ENCODE measurements around the gene FAM184A. TPM values are rescaled to one million over a fixed set of nuclear protein-coding genes. Genes with fewer than 3 reads are reported as not detected.

The FAM184A gene
- total RNA-seq, 4 donors from 2014 or later = 0.40 to 1.0 (median 0.79) TPM

- no peaks in the 10 kb centered on the region for H3K9me3 ChIP-seq
- no peaks in the 10 kb centered on the region for H3K36me3 ChIP-seq
- H3K4me1 ChIP-seq = no peaks in the 10 kb centered on the region
- no peak for TF ChIP-seq POLR2A (IDR thresholded peaks at IDR 0.05)
- peak; percentile 44 to 64 (median 56) for TF ChIP-seq CTCF (IDR thresholded peaks at IDR 0.05 in 4 of 5, conservative IDR thresholded peaks at IDR 0.05 in 1 of 5)
- no peak overlapping the region for H3K27ac ChIP-seq
- in situ Hi-C loops (cut with MboI; ENCODE audit: low sequenced_read_pairs in 4 of 4) (loop anchor here in 2 of 4 donors (10.0 to 25.0 kb wide), 2 partner anchors 146 to 149 kb away; no protein-coding TSS in a partner anchor), intact Hi-C loops (cut with DNase I; ENCODE audit: low total_unique reads) (loop anchor here (1.0 kb wide), 2 partner anchors 143 to 217 kb away; partner anchors contain the start of gene ASF1A)
- ATAC-seq = peak; percentile 58 to 80
- no peak overlapping the region for H3K4me3 ChIP-seq
- no peak for DNase-seq
- no peaks in the 10 kb centered on the region for H3K27me3 ChIP-seq
Observed at GRCh38 chr6:119110601-119111548, 32.4 kb upstream of the FAM184A start.

- no peaks in the 10 kb centered on the region for H3K27me3 ChIP-seq
- no peak for TF ChIP-seq POLR2A (IDR thresholded peaks at IDR 0.05)
- TF ChIP-seq CTCF (IDR thresholded peaks at IDR 0.05 in 4 of 5, conservative IDR thresholded peaks at IDR 0.05 in 1 of 5) = no peak
- in situ Hi-C loops (cut with MboI; ENCODE audit: low sequenced_read_pairs in 4 of 4) (loop anchor here (10.0 to 25.0 kb wide), 3 partner anchors 135 to 147 kb away; no protein-coding TSS in a partner anchor), intact Hi-C loops (cut with DNase I; ENCODE audit: low total_unique reads) (loop anchor here (1.0 kb wide), 2 partner anchors 141 to 215 kb away; partner anchors contain the start of gene ASF1A)
- H3K4me3 ChIP-seq = no peak overlapping the region
- H3K4me1 ChIP-seq = no peaks in the 10 kb centered on the region
- no peaks in the 10 kb centered on the region for H3K36me3 ChIP-seq
- H3K9me3 ChIP-seq = no peaks in the 10 kb centered on the region
- ATAC-seq (no peak), DNase-seq (no peak)
- no peak overlapping the region for H3K27ac ChIP-seq
Observed at GRCh38 chr6:119109654-119110325, 31.3 kb upstream of the FAM184A start.

DNA sequence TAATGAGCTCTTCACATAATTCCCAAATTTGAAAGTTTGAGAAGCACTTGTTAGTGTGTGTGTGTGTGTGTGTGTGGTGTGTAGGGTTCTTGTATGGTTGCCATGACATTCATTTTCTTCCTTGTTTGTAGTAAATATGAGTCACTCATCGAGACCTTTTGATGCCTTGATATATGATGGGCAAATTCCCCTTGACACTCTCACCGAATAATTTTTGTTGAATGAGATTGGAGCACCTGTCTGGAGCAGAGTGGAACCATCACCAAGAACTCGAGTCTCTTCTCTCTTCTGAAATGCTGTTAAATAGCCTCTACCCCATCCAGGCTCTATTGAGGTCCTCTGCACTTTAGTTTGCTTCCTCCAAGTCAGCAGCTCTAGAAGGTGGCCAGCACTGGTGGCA lies 29.6 kb upstream of the FAM184A start:
- ATAC-seq (no peak), DNase-seq (no peak)
- H3K27ac ChIP-seq = no peak overlapping the region
- H3K4me1 ChIP-seq = no peaks in the 10 kb centered on the region
- intact Hi-C loops (cut with DNase I; ENCODE audit: low total_unique reads) (no loop called here), in situ Hi-C loops (cut with MboI; ENCODE audit: low sequenced_read_pairs in 4 of 4) (loop anchor here in 3 of 4 donors (10.0 to 25.0 kb wide), 3 partner anchors 133 to 146 kb away; no protein-coding TSS in a partner anchor)
- no peaks in the 10 kb centered on the region for H3K27me3 ChIP-seq
- no peaks in the 10 kb centered on the region for H3K36me3 ChIP-seq
- TF ChIP-seq POLR2A (IDR thresholded peaks at IDR 0.05) (no peak), CTCF (IDR thresholded peaks at IDR 0.05 in 4 of 5, conservative IDR thresholded peaks at IDR 0.05 in 1 of 5) (no peak)
- no peak overlapping the region for H3K4me3 ChIP-seq
- no peaks in the 10 kb centered on the region for H3K9me3 ChIP-seq

- in situ Hi-C loops (cut with MboI; ENCODE audit: low sequenced_read_pairs in 4 of 4) = loop anchor here in 3 of 4 donors (10.0 to 25.0 kb wide), 3 partner anchors 130 to 143 kb away; no protein-coding TSS in a partner anchor
- Histone ChIP-seq H3K27ac (no peak overlapping the region), H3K36me3 (no peaks in the 10 kb centered on the region), H3K9me3 (no peaks in the 10 kb centered on the region), H3K4me1 (no peaks in the 10 kb centered on the region), H3K4me3 (no peak overlapping the region), H3K27me3 (no peaks in the 10 kb centered on the region)
- ATAC-seq (no peak), DNase-seq (no peak)
- intact Hi-C loops (cut with DNase I; ENCODE audit: low total_unique reads) = no loop called here
- no peak for TF ChIP-seq CTCF (IDR thresholded peaks at IDR 0.05 in 4 of 5, conservative IDR thresholded peaks at IDR 0.05 in 1 of 5)
- TF ChIP-seq POLR2A (IDR thresholded peaks at IDR 0.05) = no peak
Observed at GRCh38 chr6:119105282-119105681, 26.8 kb upstream of the FAM184A start.

Data from gastrocnemius medialis (tissue), 4 donors.